Liver (tissue), 3 donors: ENCODE data around the gene MRAS.

Source experiments
- EGR1 ChIP-seq, 2 donors: IDR thresholded peaks; 2 replicates each; pipeline ENCODE4 v1.6.1; 2016 to 2018; ENCODE audit warnings: antibody characterized with exemption in 2 of 2, low read depth in 2 of 2
- GABPA ChIP-seq, 2 donors: IDR thresholded peaks in 1 of 2; conservative IDR thresholded peaks in 1 of 2; 2 replicates each; pipeline ENCODE4 v1.6.1; 2016; ENCODE audit warnings: antibody characterized with exemption in 2 of 2, mild to moderate bottlenecking in 1 of 2, moderate library complexity in 1 of 2
- HNF4G ChIP-seq: IDR thresholded peaks from 2 replicates; pipeline ENCODE4 v1.6.1; 2016; ENCODE audit warnings: antibody characterized with exemption
- JUND ChIP-seq, 2 donors: IDR thresholded peaks; 2 replicates each; pipeline ENCODE4 v1.6.1; 2016; ENCODE audit warnings: antibody characterized with exemption in 2 of 2
- RAD21 ChIP-seq, 2 donors: IDR thresholded peaks; 2 replicates each; pipeline ENCODE4 v1.6.1; 2016; ENCODE audit warnings: antibody characterized with exemption in 2 of 2, mild to moderate bottlenecking in 2 of 2
- RXRA ChIP-seq, 2 donors: IDR thresholded peaks; 2 replicates each; pipeline ENCODE4 v1.6.1; 2017 to 2018; ENCODE audit warnings: antibody characterized with exemption in 2 of 2, mild to moderate bottlenecking in 1 of 2
- SP1 ChIP-seq: IDR thresholded peaks from 2 replicates; pipeline ENCODE4 v1.6.1; 2018; ENCODE audit warnings: antibody characterized with exemption, mild to moderate bottlenecking
- TAF1 ChIP-seq: conservative IDR thresholded peaks from 2 replicates; pipeline ENCODE4 v1.6.1; 2016; ENCODE audit warnings: antibody characterized with exemption, mild to moderate bottlenecking
- YY1 ChIP-seq: IDR thresholded peaks from 2 replicates; pipeline ENCODE4 v1.6.1; 2016; ENCODE audit warnings: antibody characterized with exemption, mild to moderate bottlenecking
- TF ChIP-seq, protein P1 (sequence below): fragments of 150-350 bp; IDR thresholded peaks from 2 replicates; pipeline ENCODE4 v1.5.1; 2017; ENCODE audit warnings: improper control_type of control experiment, low read depth, low read length; ENCODE audit not compliant: missing input control
- TF ChIP-seq, protein P2 (sequence below): IDR thresholded peaks from 2 replicates; pipeline ENCODE4 v1.6.1; 2016; ENCODE audit warnings: antibody characterized with exemption, mild to moderate bottlenecking
- TF ChIP-seq, protein P3 (sequence below): IDR thresholded peaks from 2 replicates; pipeline ENCODE4 v1.6.1; 2016; ENCODE audit warnings: antibody characterized with exemption
- TF ChIP-seq, protein P4 (sequence below): IDR thresholded peaks from 2 replicates; pipeline ENCODE4 v1.6.1; 2016; ENCODE audit warnings: antibody characterized with exemption
- TF ChIP-seq, protein P5 (sequence below): IDR thresholded peaks from 2 replicates; pipeline ENCODE4 v1.6.1; 2016; ENCODE audit warnings: antibody characterized with exemption
- donor health status: healthy.
- donor health status: healthy.

DNA sequence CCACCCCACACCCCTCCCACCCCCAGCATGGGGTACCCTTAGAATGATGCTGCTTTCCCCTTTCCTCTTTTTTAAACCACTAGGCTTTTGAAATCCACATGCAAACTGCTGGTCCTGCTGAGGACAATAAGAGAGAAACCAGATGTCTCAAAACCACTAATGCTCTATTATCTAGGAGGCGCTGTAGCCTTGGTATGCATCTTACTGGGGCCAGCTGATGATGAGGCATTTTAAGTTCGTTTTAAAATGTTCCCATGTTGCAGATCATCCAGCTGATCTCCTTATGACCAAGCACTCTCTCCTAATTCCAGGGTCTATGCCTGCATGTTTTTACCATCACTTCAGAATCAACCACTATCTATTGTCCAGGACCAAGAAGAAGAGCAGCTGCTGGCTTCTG is 20.0 kb upstream of the MRAS start:
- TF ChIP-seq, protein P1, sequence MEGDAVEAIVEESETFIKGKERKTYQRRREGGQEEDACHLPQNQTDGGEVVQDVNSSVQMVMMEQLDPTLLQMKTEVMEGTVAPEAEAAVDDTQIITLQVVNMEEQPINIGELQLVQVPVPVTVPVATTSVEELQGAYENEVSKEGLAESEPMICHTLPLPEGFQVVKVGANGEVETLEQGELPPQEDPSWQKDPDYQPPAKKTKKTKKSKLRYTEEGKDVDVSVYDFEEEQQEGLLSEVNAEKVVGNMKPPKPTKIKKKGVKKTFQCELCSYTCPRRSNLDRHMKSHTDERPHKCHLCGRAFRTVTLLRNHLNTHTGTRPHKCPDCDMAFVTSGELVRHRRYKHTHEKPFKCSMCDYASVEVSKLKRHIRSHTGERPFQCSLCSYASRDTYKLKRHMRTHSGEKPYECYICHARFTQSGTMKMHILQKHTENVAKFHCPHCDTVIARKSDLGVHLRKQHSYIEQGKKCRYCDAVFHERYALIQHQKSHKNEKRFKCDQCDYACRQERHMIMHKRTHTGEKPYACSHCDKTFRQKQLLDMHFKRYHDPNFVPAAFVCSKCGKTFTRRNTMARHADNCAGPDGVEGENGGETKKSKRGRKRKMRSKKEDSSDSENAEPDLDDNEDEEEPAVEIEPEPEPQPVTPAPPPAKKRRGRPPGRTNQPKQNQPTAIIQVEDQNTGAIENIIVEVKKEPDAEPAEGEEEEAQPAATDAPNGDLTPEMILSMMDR: no peak
- TF ChIP-seq GABPA (IDR thresholded peaks at IDR 0.05 in 1 of 2, conservative IDR thresholded peaks at IDR 0.05 in 1 of 2) (no peak), SP1 (no peak), TAF1 (no peak), RAD21 (IDR thresholded peaks at IDR 0.05) (no peak), YY1 (no peak), JUND (IDR thresholded peaks at IDR 0.05) (no peak), EGR1 (IDR thresholded peaks at IDR 0.05; ENCODE audit: low read depth in 2 of 2) (no peak), RXRA (IDR thresholded peaks at IDR 0.05) (no peak), HNF4G (no peak)
- TF ChIP-seq, protein P2, sequence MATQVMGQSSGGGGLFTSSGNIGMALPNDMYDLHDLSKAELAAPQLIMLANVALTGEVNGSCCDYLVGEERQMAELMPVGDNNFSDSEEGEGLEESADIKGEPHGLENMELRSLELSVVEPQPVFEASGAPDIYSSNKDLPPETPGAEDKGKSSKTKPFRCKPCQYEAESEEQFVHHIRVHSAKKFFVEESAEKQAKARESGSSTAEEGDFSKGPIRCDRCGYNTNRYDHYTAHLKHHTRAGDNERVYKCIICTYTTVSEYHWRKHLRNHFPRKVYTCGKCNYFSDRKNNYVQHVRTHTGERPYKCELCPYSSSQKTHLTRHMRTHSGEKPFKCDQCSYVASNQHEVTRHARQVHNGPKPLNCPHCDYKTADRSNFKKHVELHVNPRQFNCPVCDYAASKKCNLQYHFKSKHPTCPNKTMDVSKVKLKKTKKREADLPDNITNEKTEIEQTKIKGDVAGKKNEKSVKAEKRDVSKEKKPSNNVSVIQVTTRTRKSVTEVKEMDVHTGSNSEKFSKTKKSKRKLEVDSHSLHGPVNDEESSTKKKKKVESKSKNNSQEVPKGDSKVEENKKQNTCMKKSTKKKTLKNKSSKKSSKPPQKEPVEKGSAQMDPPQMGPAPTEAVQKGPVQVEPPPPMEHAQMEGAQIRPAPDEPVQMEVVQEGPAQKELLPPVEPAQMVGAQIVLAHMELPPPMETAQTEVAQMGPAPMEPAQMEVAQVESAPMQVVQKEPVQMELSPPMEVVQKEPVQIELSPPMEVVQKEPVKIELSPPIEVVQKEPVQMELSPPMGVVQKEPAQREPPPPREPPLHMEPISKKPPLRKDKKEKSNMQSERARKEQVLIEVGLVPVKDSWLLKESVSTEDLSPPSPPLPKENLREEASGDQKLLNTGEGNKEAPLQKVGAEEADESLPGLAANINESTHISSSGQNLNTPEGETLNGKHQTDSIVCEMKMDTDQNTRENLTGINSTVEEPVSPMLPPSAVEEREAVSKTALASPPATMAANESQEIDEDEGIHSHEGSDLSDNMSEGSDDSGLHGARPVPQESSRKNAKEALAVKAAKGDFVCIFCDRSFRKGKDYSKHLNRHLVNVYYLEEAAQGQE: no peak
- TF ChIP-seq, protein P3, sequence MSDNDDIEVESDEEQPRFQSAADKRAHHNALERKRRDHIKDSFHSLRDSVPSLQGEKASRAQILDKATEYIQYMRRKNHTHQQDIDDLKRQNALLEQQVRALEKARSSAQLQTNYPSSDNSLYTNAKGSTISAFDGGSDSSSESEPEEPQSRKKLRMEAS: no peak
- TF ChIP-seq, protein P4, sequence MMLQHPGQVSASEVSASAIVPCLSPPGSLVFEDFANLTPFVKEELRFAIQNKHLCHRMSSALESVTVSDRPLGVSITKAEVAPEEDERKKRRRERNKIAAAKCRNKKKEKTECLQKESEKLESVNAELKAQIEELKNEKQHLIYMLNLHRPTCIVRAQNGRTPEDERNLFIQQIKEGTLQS: no peak
- TF ChIP-seq, protein P5, sequence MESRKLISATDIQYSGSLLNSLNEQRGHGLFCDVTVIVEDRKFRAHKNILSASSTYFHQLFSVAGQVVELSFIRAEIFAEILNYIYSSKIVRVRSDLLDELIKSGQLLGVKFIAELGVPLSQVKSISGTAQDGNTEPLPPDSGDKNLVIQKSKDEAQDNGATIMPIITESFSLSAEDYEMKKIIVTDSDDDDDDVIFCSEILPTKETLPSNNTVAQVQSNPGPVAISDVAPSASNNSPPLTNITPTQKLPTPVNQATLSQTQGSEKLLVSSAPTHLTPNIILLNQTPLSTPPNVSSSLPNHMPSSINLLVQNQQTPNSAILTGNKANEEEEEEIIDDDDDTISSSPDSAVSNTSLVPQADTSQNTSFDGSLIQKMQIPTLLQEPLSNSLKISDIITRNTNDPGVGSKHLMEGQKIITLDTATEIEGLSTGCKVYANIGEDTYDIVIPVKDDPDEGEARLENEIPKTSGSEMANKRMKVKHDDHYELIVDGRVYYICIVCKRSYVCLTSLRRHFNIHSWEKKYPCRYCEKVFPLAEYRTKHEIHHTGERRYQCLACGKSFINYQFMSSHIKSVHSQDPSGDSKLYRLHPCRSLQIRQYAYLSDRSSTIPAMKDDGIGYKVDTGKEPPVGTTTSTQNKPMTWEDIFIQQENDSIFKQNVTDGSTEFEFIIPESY: no peak
